Medulla oblongata (tissue), 1 donor: ENCODE measurements around the gene CNNM2.
"Not testable (repeated sequence)": the region's sequence is repeated elsewhere in the genome, so short reads cannot be mapped to it uniquely, and the experiment has no call there.

ENCODE experiments used
- DNase-seq: peaks from one replicate; pipeline ENCODE4 v3.0.0-alpha.2; 2015; ENCODE audit errors: extremely low spot score

Gene CNNM2

GRCh38 chr10:102967123-102967522 lies 49.0 kb downstream of the CNNM2 start:
- no peak for DNase-seq

- DNase-seq: no peak
Observed at GRCh38 chr10:102970562-102971340, 52.7 kb downstream of the CNNM2 start.

- no peak for DNase-seq
Observed at GRCh38 chr10:102975483-102976379, 57.6 kb downstream of the CNNM2 start.

- DNase-seq: not testable (repeated sequence)
Observed at GRCh38 chr10:102976380-102976726, 58.3 kb downstream of the CNNM2 start.

DNA sequence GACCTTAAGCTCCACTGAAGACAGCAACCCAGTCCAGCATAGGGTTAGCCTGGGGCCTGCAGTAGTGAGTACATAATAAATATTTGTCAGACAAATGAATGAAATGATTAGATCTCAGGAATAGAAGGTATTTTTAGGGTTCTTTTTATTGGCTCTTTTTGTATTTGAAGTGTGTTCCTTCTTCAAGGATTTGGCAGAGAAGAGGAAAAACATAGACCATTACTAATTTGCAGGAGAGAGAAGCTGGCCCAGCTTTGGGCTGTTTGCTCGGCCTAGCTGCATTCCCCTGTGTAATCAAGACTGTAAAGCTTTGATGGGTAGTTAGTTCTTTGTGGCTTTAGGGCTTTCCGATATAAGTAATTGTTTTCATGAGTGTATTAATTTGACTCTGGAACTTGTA lies 64.2 kb downstream of the CNNM2 start:
- DNase-seq: peak; percentile 20

DNA sequence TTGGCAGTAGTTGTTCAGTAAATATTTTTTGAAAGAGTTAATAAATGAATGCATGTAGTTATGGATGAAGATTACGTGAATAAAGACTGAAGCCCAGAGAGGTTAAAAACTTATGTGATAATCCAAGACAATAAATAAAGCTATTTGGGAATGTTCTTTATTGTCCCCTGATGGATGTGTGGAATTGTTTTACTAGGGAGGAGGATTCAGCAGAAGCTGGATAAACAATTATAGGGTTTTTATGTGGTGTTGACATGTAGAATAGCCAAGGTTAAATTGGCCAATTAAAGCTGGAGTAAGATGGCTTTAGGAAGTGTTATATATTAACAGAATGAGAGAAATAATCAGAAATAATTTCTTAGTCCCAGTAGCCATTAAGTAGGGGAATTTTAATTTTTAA lies 66.0 kb downstream of the CNNM2 start:
- no peak for DNase-seq

DNA sequence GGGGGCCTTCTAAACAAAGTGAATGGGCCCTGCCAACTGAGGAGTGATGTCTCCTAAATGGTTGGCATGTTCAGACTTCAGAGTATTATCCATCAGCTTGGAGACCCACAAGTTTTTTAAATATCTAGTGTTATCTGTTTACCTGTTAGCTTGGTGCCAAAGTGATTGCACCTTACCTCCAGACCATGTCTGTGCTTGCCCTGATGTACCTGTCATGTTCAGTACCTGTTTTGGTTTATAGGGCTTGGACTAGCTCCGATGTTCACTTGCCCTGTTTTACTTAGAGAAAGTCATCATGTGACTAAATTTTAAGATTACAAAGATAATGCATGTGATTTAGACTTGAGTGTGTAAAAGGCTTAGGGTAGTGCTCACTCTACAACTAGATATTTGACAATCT lies 67.7 kb downstream of the CNNM2 start:
- no peak for DNase-seq

DNA sequence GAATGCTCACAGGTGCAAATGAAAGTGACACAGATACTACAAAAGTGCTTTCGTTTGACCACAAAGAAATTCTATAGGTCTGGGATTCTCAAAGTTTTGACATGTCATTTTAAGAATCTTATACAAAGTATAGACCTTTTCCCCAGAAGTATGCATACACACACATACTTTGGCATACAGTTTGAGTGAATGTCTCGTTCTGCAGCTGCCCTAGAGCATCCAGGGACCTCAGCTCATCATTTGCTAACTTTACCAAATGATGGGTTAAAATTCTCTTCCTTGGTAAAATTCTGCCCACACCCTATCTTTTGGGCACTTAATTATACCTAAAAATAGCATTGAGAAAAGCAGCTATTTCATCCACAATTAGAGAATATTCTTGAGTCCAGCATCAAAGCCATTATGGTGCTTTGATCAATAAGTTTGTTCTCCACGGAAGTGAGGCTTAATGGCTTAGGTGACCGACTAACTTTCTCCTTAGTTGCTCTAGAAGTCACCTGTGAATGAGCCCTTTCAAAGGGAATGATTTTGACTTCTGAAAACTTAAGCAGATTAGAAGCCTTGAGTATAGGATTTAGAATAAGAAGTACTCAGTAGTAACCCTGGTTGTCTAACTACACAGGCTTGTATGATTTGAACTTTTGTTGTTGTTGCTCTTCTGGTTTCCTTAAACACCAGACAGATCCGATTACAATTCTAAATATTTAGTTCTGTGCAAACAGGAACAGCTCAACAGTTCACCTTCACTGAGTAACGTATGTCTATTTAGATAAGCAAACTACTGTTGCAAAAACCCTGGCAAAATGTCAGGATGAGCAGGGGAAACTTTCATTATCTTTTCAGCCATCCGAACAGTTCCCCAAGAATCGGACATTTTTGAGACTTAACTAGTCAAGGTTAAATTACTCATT lies 70.6 kb downstream of the CNNM2 start:
- DNase-seq: no peak

DNA sequence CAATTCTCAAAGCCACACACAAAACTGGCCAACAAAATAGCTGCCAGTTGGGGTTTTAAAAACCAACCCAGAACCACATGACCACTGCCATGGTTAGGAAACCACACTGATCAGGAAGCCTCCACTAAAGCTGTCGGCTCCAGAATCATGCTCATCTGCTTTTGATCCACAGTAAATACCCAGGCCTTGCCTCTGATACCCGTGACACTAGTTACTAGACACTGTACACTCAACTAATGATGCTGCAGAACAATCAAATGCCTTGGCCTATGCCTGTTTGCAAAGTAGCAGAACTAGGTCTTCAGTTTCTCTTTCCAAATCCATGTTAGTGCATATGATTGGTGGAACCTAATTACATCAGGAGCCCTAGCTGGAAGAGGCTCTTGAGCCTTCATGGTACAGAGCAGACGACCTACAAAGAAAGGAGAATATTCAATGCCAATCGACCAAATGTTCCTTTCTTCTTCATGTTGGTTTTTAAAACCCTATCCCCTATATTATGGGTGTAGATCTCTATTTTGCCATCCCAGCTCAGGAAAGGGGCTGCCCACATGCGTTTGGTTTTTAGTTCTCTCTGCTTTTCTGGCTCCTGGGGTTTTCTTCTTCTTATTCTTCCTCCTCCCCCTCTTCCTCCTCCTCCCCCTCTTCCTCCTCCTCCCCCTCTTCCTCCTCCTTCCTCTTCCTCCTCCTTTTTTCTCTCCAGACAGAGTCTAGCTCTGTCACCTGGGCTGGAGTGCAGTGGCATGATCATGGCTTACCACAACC lies 76.6 kb downstream of the CNNM2 start:
- DNase-seq: no peak

GRCh38 chr10:102996876-102997275 lies 78.8 kb downstream of the CNNM2 start:
- DNase-seq: no peak

- no peak for DNase-seq
Observed at GRCh38 chr10:102997998-102998397, 79.9 kb downstream of the CNNM2 start.

DNA sequence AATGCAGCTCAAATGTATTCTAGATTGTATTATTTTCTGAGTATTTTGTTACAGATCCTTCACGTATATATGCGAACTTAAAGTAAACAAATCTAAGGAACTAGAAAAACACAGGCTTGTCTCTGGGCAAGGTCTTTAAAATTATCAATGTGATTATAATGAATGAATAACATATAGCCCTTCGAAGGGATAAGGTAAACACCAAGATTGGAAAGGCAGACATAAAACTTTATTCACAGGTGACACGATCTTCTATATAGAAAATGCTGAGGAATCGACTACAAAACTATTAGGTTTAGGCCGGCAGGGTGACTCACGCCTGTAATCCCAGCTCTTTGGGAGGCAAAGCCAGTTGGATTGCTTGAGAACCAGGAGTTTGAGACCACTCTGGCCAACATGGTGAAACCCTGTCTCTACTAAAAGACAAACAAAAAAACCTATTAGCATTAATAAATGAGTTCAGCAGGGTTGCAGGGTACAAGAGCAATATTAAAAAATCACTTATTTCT lies 80.4 kb downstream of the CNNM2 start:
- no peak for DNase-seq

DNA sequence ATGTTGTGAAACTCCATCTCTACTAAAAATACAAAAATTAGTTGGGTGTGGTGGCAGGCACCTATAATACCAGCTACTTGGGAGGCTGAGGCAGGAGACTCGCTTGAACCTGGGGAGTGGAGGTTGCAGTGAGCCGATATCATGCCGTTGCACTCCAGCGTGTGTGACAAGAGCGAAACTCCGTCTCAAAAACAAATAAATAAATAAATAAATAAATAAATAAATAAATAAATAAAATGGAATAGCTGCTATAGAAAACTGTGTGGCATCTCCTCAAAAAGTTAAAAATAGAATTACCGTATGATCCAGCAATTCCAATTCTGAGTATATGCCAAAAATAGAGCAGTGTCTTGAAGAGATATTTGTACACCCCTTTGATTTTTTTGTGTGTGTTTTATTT lies 82.0 kb downstream of the CNNM2 start:
- not testable (repeated sequence) for DNase-seq

DNA sequence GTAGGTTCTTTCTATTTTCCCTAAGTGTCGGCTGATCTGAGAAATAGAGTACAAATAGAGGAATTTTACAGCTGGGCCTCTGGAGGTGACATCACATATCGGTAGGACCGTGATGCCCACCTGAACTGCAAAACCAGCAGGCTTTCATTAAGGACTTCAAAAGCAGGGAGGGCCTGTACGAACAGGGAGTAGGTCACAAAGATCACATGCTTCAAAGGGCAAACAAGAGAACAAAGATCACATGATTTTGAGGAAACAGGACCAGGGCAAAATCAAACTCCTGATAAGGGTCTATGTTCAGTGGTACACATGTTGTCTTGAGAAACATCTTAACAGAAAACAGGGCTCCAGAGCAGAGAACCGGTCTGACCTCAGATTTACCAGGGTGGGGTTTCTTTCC lies 88.9 kb downstream of the CNNM2 start:
- DNase-seq: no peak

GRCh38 chr10:103013416-103013815 lies 95.3 kb downstream of the CNNM2 start:
- no peak for DNase-seq

DNA sequence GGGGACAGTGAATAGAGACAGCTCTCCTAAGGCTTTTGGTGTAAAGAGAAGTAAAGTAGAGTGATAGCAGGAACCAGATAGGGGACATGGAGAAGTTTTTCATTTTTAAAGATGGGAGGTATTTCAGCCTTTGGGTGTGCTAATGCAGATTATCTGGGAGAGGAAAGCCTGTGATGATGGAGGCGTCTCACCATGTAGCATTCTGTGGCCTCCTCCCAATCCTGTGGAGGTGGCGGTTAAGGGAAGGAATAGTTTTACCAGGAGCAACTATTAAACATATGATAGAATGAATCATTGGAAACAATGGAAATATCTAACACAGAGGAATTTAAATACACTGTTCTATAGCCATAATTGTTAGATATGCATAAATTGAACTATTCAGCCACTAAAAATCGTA lies 101.3 kb downstream of the CNNM2 start:
- DNase-seq: no peak

DNA sequence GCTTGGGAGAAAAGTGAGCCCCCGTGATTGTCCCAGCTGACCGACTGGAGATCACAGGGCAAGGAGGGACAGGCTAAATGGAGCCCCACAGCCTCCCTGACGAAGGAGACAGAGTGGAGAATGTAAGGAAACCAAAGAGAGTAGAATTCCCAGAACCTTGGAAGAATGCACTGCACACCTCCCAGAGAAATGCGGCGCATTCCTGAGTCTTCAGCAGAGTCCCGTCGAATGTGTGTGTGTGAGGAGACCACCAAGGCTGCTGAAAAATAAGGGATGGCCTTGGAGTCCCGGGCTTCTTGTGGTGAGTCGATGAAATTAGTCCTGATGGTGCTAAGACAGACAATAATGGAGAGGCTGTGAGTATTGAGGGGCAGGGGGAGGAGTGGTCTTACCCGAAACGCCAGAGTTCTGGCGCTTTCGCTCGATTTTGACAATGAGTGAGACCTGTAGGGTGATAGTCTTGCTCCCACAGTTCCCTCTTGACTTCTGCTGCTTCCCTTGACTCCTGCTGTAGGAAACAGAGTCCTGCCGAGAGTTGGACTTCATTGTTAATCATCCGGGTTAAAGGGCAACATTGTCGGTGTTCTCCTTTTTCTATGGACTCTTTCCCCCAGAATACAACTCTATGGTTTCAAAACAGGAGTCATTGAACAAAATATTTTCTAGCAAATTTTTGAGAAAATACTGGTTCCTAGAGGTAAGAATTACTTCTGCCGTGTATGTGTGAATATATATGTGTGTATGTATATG lies 103.2 kb downstream of the CNNM2 start:
- no peak for DNase-seq

DNA sequence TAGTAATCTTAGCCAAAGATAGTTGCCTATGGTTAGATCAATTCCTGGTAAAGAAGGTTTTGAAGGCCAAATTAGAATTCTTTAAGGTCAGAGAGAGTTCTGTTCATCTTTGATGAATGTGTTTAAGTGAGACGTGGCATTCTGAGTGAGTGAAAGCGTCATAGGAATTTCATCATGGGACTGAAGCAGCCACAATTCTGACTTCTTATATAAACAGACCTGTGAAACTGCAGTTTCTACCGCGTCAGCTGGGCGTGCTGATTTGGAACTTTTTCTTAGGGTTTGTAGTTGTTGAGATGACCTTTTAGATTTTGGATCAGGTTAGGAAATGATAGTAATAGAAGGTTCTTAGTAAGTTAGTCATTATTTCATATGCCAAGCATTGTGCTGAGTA lies 103.8 kb downstream of the CNNM2 start:
- DNase-seq: no peak

DNA sequence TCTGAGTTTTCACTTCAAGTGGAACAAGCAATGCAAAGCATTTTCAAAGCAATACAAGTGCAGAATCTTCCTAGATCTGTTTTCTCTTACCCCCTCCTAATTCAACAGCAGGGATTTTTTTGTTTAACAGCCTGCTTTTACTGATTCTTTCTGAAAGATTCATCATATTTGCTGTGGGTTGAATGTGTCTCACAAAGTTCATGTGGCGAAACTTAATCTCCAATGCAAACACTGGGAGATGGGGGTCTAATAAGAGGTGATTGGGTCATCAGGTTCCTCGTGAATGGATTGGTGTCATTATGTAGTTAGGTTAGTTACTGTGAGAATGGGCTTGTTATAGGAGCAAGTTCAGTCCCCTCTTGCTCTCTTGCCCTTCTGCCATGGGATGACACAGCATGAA lies 107.6 kb downstream of the CNNM2 start:
- DNase-seq: no peak

GRCh38 chr10:103038570-103038969 lies 120.5 kb downstream of the CNNM2 start:
- DNase-seq: no peak
